GM19351 (cell line): ENCODE data around the gene LRFN5.
"Not testable (repeated sequence)": the region's sequence is repeated elsewhere in the genome, so short reads cannot be mapped to it uniquely, and the experiment has no call there.

Experiments used
- ATAC-seq: cut with Tn5 transposase; IDR thresholded peaks from one replicate; pipeline ENCODE4 v1.9.1; 2021; ENCODE audit warnings: mild to moderate bottlenecking, moderate library complexity; ENCODE audit not compliant: unreplicated experiment

LRFN5 gene

DNA sequence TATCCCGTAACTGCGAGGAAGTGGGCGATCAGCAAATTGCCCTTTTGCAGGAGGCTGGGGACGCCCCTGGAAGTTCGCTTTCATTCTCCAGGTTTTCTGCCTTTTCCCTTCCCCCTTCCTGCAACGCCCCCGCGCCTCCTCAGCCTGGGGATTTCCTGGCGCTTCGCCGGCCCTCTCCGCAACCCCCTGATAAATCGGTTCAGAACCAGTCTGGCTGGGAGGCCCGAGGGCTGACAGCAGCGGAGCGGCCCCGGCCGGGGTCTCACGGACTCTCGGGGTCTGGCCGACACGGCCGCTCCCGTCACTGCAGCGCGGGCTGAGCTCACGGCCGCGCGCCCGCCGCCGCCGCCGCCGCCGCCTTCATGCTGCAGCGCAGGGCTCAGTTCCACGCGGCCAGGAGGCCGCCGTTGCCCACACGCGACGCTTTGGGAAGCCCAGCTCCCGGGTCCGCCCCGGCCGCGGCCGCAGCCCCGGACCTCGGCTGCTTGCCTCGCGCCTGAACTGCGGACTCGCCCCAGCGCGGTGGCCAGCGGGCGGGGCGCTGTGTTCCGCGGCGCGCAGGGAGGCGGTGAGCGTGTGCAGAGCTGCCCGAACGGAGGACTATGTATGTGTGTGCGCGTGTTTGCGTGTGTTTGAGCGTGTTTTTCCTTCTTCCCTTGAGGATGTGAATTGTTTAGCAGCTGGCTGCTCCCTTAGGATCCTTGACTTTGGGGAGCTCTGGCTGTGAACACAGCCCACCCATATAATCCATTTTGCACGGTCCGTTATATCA lies at the start of gene LRFN5:
TSS of gene LRFN5 (plus strand) at position 345 of the 772 bp plus-strand sequence.
- ATAC-seq: no peak

DNA sequence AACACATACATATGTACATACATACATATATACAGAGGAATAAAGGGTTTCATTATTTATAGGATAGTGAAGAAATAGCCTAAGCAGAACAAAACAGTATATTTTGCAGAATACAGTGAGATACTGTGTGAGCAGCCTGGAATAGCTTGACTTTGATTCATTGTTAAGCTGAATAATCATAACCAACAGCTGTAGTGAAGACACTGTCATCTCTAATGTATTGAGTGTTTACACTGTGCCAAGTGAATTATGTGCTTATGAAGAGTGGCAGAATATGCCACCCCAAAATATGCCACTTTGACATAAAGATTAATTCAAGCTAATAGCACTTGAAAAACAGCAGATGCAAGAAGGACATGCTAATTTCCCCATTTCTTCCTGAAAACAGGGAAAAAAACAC lies 48.2 kb upstream of the LRFN5 start:
- no peak for ATAC-seq

DNA sequence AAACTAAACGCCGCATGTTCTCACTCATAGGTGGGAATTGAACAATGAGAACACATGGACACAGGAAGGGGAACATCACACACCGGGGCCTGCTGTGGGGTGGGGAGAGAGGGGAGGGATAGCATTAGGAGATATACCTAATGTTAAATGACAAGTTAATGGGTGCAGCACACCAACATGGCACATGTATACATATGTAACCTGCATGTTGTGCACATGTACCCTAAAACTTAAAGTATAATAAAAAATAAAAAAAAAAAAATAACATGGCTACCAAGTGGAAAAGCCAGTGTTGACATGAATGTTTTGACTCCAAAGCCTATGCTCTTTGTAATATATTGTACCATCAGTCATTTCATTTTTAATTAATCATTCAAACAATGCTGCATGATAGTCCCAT lies 39.8 kb upstream of the LRFN5 start:
- ATAC-seq: not testable (repeated sequence)

DNA sequence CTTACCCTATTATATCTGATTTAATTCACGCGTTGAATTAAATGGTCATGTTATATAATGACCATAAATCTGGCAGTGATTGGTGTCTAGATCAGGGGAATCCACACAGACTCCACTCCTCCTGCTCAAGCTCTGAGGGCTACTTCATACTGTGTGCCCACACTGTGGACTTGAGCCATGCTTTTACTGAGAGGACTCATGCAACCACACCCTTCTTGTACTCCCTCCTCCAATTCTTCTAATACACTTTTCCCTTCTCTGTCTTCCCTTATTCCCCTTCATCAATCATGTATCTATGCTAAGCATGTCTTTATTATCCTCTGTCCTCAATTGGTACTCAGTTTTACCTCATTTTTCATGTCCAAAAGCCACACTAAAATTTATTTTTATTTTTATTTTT lies 37.7 kb upstream of the LRFN5 start:
- ATAC-seq: no peak

DNA sequence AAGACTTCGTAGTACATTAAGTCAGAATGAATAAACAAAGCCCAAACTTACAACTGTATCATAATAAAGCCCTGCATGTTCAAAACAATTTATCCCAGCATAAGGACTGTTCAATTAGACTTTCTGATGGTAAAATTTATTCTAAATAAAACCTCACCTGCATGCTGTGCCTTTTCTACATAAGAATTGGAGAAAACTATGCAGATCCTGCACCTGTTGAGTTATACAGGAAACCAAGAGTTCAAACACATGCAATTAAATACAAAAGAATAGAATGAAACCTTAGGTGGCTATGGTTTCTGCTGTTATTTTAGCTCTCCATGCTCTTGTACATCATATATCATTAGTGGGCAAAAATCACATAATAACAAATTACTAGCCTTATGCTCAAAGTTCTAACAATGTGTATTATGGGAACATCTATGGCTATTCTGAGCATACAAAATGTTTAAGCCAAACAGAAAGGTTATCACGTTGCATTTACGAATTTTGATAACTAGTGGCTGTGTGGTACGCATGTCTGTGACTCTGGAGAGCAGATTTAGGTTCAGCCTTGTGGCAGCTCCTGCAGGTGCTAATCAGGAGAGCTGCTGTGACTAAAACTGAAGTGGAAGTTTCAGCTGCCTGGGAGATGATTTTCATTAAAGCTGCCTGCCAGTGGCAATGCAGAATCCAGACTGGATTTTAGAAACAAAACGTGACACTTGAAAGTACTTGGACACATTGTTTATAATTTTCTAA lies 36.1 kb upstream of the LRFN5 start:
- no peak for ATAC-seq

DNA sequence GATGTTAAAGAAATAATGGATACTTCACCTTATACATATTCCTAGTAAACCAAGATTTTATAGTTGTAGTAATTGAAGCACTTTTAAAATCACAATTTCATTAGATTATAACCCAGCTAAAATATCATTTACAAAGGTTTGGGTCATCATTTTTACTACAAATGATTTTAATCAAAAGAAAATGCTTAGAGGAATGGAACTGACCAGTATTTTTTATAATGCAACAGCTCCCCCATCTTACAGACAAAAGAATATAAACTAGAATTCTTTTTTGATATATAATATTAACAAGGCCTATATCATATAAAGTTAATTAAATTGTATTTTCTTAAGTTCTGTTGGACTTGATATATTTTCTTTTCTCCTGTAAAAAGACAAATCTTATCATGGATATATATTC lies 20.4 kb upstream of the LRFN5 start:
- no peak for ATAC-seq

DNA sequence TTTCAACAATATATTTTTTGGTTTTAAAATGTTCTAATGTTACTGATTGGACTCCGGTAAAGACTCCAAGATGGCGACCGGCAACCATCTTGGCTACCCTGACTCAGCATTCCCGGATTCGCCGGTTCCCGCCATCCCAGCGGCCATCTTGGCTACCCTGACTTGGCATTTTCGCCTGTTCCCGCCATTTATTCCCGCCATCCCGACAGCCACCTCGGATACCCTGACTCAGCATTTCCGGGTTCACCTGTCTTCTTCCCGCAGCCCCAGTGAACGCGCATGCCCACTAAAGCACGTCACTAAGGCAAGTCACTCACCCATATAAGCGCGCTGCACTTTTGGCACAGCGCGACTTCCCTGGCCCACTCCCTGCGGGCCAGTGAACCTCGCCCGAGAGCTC lies 9.0 kb upstream of the LRFN5 start:
- ATAC-seq: no peak

DNA sequence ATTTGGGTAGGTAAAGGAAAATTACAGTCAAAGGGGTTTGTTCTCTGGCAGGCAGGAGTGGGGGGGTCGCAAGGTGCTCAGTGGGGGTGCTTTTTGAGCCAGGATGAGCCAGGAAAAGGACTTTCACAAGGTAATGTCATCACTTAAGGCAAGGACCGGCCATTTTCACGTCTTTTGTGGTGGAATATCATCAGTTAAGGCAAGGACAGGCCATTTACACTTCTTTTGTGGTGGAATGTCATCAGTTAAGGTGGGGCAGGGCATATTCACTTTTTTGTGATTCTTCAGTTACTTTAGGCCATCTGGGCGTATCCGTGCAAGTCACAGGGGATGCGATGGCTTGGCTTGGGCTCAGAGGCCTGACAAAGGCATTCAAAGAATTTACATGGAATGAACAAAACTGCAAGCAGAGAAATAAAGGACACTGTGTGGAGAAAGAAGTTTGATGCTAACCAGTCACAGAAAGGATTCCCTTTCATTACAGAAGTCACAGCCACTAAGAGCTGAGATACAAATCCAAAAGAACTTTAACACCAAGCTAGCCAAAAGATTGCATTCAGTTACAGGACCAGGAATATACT lies 6.8 kb upstream of the LRFN5 start:
- ATAC-seq: not testable (repeated sequence)

DNA sequence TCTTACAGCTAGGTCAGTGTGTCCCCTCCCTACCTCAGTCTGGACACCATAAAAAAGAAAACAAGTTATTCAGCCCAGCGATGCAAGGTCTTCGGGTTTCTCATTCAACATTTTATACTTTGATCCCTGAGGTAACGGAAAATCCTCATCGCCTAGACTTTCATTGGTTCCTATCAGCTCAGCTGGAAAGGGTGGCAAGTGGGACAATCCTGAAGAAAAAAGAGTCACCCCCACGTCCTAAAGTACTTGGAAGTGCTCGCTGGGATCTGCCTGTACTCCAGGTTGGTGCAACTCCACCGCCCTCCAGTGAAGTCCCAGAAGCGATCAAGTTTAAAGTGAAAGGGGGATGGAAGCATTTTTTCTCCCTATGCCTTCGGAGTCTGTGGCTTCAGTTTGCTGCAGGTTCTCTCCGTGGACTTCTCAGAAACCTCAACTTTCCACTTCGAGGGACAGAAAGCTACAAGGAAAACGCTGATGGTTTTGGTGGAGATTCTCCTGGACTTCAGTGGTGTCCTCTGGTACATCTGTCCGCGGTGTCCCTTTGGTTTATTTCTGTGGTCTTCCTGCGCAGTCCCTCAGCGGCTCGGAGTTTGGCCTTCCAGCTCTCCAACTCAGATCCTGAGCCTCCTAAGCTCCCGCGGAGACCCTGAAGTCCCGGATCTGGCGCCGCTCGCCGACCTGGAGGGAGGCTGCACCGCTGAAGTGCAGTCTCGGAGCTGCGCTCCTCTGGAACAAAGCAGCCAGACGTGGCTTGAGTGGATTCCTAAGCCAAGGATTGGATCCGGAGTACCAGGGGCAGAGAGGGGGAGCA lies 1.8 kb upstream of the LRFN5 start:
- no peak for ATAC-seq

DNA sequence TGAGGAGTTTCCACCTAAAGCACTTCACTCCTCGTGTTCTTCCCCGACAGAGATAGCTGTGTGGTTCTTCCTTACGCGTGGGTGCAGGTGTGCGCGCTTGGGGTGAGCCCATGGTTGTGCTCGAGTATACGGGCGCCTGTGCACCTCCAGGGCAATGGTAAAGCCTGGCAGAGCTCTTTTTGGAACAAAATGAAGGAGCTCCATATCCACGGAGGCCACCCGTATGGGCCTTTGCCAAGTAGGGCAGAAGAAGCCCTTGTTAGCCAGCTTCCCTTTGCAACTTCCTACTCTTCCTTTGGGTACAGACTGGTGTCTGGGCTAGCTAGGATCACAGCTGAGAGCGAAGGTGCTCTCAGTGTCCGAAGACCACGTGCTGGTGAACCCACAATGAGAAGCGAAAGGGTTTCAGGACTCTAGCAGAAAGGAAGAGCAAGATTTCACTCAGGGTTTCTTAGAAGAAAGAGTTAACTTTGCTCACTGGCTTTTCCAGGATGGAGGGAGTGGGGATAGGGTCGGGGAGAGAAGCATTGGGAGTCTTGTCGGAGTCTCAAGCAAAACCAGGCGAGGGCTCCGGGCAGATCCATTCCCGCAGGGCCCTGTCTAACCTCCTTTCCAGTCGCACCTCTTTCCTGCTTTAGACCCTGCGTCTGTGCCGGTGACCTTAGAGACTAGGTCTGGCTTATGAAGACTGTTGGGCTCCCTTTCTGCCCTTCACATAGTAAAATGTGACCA lies 960 bp upstream of the LRFN5 start:
- ATAC-seq: no peak

DNA sequence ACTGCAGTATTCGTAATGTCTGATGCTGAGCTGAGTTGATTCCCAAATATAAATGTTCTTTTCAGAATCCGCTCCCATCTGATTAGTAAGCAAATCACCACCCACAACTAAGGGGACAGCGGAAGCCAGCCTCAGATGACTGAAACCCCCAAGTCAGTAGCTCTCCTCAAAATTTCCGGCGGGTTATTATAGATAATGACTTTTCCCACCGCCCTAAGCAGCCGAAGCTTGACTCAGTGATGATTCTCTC lies 469 bp upstream of the LRFN5 start:
- ATAC-seq: no peak

DNA sequence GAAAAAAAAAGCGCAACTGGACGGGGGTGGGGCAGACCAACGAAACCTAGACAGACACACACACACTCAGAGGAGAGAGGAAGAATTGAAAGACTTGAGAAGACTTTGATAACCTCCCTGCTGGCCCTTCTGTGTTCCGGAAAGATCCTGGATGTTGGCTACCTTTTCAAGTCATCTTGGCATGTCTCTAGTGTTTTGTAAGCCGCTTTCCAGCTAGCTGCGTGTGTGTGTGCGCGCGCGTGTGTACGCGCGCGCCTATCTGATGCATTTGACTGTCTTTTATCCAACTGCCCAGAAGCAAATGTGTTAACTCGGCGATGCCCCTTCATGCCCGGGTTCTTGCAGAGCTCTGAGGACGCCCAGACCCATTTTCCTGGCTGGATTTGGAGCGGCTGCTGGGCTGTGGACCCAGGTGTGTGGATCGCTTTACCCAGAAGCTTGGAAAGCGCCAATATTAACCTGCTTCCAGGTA lies 664 bp downstream of the LRFN5 start:
- no peak for ATAC-seq

DNA sequence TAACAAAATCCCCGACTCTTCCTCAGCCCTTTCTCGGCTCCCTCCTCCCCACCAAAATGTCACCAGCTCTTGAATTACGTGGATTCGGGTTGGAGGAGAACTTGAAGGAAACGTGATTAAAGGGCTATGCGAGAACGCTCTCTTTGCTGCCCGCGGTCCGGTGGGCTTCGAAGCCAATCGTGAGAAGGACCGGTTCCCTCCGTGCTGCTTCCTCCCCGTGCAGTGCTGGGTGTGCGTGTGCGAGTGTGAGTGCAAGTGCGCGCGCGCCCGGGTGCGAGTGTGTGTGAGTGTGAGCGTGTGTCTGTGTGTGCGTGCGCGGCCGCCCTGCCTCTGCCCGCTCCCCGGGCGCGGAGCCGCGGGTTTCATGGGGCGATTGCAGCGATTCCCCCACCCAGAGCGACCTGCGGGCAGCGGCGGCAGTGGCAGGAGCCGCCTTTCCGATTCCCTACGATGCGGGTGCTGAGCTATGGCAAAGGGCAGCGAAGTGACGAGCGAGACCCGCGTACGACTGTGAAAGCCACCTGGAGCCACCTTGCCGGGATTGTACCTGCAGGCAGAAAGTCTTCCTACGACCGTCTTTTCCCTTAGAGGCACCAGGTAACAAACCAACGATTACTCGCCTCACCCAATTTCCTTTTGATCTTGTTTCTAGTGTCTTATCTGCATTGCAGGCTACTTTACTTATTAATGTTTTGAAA lies 1.4 kb downstream of the LRFN5 start:
- no peak for ATAC-seq

DNA sequence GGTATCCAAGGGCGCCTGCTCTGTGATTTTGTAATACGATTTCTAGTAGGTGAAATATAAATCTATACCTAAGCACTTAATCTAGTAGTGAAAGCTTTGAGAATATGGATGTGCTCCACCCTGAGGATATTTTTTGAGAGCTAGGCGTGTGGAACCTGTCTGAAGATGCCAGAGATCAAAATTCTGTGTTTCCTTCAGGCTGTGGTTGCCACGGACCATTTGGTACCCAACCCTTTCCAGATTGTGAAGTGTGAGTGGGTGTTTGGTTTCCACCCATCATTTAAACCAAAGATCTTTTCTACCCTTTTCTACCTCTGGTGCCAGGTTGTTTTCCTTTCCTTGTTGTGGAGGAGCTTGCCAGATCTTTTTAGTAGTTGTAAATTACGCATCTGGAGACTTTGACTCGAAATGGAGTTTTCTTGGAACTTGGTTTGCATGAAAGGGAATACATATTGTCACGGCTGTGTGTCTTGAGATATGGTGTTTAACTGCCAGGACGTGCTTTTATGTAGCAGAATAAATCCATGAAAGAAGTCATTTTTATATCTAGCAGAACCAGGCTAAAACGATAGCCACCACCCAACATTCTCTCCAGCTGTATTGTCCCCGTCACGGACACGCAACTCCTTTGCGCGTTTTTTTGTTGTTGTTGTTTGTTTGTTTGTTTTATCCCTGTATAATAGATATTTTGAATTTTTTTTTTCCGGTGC lies 2.2 kb downstream of the LRFN5 start:
- no peak for ATAC-seq

DNA sequence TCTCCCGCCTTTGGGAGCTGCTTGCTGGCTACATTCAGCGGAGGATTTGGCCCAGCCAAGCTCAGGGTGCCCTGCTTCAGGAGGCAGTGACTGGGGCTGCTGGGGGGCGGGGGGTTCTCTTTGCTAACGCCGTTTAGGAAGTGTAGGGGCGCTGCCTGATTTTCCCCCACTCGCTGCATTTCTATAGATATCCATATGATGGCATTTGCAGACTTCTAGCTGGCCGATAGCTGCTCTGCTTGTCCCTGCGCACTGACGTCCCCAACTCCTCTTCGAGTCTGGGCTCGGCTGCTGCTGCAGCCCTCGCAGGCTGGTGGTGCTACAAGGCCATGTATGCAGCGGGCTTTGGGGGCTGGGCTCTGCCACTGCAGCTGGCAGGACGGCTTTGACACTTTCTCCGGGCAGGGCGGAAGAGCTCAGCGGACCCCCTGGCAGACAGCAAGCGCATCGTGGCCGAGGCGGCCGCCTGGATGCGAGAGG lies 3.1 kb downstream of the LRFN5 start:
- ATAC-seq: no peak

DNA sequence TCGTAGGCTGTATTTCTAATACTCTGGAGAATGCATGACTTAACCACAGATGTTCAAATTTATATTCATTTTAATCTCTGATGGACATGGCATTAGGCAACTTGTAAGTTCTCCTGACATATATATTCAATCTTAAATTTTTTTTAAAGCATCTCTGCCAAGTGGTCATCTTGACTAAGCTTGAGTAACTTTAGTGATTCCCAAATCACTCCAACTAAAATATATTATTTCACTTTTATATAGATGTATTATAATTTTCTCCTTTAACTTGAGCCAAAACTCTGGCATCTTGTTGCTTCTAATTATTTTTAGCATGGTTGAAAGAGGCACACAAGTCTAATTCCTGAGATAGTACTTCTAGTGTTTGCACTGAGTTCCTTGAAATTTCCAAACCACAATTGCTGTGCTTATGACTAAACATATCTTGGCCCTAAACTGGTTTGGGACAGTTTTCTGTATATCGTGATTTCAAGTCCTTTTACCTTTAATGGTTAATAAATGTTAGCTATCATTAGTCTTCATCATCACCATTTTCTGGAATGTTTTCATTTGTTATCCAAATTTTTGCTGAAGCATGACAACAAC lies 8.4 kb downstream of the LRFN5 start:
- ATAC-seq: no peak

DNA sequence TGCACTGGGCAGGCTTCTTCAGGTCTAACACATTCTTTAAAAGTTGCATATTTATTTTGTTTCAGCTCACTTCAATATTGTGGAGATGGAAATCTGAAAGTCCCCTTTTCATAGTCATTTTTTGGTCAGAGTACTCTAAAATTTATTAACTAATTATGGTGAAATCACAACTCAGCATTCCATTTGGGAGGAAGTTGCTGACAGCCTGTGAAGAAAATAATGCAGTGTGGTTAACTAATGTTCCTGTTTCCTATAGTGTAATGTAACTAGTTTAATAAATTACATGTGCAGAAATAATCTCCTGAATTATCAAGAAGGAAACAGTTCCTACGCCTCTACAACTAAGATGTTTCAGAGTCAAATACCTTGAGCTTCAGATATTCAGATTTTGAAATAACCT lies 17.1 kb downstream of the LRFN5 start:
- ATAC-seq: no peak

DNA sequence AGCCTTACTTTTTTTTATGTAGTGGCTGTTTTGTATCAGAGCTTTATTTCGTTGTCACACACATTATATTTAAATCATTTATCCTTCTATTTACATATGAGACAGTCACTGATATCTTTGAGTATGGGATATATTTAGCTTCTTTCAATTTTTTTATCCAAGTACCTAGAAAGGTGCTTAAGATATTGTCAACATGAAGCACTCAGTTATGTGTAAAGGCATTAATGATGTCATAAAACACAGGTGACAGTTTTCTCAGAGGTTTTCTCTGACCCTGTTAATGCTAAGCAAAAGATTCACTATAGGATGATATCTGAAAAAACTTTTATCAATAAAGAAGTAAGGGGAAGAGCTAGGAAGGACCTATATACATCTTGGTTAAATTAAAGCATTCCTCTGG lies 23.2 kb downstream of the LRFN5 start:
- ATAC-seq: no peak

DNA sequence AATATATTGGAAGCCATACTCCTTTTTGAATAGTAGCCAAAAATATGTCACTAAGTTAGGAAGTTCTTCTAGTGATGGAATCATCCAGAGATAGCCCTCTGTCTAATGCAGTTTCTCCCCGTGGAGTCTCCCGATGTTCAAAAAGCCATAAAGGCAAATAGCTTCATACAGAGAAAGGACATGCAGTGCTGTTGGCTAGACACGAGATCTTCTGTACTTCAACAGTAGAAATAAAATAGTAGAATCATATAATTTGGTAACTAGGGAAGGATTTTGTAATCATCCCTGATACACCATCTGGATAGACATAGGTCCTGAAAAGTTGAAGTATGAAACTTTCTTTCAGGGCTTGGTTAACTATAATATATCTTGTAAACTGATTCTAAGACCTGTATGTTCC lies 27.6 kb downstream of the LRFN5 start:
- ATAC-seq: no peak
